NCI-H82 (cell line): Measurements from ENCODE around the gene AGMAT.

ENCODE experiments used
- DNase-seq: peaks from one replicate; lab custom pipeline; 2025; lab: John Stamatoyannopoulos, UW

The AGMAT gene, protein sequence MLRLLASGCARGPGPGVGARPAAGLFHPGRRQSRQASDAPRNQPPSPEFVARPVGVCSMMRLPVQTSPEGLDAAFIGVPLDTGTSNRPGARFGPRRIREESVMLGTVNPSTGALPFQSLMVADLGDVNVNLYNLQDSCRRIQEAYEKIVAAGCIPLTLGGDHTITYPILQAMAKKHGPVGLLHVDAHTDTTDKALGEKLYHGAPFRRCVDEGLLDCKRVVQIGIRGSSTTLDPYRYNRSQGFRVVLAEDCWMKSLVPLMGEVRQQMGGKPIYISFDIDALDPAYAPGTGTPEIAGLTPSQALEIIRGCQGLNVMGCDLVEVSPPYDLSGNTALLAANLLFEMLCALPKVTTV

DNA sequence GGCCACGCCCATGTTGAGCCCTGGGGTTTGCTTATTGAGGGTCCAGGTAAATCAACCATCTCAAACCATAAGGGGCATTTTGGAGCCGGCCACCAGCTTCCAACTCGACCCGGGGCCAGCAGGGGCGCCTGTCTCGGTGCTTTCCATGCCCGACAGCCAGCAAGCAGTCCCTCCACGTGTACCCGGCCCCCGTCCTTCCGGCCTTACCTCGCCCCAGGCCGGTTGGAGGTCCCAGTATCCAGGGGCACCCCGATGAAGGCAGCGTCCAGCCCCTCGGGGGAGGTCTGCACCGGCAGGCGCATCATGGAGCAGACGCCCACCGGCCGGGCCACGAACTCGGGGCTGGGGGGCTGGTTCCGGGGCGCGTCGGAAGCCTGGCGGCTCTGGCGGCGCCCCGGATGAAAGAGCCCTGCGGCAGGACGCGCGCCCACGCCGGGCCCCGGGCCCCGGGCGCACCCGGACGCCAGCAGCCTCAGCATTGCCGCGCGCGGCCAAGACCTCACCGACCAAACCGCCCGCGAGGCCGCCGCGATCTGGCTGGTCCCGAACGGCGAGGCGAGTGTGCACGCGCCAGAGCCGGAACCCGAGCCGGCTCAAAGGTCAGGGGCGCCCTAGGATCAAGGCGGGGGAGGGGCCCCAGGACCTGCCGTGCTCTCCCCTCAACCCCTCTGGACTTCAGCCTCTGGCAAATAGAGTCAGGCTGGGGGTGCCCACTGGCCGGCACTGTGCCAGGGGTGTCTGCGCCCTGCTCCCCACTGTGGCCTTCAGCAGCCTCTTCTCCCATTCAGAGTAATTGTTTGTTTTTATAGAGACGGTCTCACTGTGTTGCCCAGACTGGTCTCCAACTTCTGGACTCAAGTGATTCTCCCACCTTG is at the start of gene AGMAT:
Gene AGMAT (minus strand): TSS at position 563 of the 875 bp plus-strand sequence. CDS start 84 bp downstream, at position 479.
- DNase-seq, result no peak

DNA sequence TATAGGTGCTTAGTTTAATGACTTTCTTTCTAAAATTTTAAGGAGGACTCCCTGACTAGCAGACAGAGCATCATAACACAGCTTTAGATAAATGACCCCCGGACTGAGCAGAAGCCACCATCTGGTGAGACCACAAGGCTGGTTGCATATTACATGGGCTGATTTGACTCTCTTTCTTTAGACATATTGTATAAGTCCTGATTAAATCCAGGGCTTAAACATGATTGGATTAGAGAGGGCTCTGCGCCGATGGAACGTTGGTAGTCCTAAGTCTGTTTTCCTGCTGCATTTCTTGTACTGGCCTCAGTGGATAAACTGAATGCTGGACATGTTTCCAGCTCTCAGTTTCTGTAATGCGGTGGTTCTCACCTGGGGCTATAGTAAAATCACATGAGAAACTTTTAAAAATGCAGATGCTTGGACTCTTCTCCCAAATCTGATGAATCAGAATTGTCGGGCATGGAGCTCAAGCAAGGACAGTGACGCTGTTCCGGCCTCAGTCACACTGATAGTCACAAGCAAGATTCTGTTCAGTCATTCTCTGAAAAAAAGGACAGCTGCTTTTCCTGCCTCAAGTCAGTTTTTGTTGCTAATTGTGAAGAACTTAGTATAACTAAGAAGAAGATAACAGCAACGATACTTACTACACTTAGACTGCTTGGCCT is 49.0 kb upstream of the AGMAT start:
- DNase-seq, result peak; percentile 99

DNA sequence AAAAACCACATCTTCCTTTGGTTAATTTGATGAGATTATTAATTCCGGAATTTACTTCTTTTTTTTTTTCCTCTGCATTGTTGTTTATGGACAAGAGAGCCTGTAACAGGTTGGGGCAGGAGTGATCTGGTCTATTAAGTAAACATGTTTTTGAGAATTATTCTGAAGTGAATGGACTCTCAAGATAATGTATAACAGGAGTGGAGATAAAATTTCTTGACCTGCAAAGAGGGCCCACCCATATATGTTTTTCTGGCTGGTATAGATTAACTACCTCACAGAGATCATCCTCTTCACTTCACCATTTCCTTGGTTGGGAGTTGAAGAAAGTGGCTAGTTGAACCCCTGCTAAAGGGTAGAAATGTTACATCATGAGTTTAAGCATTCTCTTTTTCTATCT is 43.2 kb upstream of the AGMAT start:
- no peak for DNase-seq

DNA sequence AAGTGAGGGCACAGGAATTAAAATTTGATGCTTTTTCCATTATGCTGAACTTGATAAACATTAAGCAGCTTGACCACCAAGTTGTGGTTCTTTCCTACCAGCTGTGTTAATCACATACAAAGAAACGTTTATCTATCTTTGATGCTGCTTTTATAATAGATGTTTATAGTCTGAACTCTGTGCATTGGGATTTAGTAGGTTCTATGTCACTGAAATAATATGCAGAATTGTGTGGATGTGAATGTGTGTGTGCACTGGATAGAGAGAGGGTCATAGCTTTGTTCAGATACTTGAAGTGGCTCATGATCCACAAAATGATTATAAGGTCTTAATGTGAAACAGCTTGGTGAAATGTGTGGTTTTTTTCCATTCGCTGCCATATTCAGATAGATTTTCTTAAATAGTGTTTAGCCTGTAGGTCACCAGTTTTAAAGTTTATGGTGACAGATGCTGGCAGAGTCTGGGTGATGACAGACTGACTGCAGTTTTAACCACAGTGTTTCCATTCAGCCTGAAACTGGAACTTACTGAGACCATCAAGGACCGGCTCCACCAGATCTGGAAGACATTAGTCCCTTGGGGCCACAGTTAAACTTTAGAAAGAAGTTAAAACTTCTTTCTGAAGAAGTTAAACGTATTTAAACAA is 42.6 kb upstream of the AGMAT start:
- no peak for DNase-seq

DNA sequence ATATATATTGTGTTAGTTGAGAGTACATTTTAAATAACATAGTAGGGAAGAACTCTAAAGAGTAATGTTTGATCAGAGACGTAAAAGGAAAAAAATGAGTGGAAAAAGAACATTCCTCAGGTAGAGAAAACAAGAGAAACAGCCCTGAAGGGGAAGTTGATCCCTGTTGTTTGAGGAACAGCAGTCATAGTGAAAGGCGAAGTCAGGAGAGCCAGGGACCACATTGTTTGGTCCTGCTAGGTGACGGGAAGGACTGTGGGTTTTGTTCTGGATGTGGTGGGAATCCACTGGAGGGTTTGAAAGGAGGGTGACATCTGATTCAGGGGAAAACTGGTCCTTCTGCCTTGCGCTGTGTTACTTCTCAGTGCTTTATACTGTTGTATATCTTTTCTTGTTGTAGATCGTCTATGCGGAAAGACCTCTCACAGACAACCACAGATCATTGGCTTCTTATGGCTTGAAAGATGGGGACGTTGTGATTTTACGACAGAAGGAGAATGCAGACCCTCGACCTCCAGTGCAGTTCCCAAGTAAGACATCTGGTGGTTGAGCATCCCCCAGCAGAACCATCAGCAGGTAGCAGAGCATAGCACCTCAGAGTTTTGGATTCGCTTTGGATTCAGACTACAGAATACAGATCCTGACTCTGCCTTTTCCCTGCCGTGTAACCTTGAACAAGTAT is 41.6 kb upstream of the AGMAT start:
- DNase-seq, result no peak

DNA sequence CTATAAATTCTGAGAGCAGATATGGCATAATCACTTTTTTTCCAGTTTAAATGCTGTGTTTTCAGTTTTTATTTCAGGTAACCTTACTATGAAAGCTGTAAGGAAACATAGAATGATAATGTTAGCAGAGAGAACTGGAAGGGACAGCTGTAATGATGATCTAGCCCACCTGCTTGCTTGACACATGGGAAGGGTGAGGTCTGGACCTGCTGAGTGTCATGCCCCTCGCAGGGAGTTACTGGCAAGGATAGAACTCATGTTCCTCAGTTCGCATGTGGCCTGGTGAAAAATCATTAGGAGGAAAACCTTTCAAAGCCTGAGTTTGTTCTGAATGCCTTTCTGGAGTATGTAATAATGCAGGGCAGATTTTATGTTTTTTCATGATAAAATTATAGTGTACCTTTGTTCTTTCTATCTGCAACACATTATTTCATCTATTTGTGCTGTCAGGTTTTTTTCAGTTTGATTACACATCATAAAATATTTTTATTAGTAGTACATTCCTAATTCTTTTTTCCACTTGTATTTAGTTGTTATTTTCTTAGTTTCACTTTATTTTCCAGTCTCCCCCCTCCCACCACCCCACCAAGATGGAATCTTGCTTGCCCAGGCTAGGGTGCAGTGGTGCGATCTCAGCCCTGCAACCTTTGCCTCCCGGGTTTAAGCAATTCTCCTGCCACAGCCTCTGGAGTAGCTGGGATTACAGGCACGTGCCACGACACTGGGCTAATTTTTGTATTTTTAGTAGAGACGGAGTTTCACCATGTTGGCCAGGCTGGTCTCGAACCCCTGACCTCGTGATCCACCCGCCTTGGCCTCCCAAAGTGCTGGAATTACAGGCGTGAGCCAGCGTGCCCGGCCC is 40.4 kb upstream of the AGMAT start:
- DNase-seq, result no peak

DNA sequence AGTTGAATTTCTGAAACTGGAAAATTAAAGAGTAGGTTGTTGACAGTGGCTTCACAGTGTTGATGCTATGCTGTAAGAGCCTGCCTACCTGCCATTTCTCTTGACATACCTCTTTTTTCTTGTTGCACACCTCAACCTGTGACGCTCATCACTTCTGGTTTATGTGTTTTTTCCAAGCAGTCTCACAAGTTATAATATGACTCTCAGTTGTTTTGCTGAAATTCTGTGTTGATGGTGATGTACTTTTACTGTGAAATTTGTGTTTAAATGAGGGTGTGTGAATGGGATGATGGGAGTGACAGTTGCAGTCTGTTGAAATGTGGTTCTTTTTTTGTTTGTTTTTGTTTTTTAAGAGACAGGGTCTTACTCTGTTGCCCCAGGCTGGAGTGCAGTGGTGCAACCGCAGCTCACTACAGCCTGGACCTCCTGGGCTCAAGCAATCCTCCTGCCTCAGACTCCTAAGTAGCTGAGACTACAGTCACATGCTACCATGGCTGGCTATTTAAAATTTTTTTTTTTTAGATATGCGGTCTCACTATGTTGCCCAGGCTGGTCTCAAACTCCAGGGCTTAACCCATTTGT is 39.4 kb upstream of the AGMAT start:
- DNase-seq, result no peak

DNA sequence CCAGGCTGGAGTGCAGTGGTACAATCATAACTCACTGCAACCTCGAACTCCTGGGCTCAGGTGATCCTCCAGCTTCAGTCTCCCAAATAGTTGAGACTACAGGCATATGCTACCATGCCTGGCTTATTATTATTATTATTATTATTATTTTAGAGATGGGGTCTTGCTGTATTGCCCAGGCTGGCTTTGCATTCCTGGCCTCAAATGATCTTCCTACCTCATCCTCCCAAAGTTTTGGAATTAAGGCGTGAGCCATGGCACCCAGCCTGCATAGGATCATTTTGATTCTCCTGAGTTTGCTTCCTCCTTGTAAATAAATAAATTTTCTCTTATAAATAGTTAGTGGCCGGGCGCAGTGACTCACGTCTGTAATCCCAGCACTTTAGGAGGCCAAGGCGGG is 38.6 kb upstream of the AGMAT start:
- DNase-seq, result no peak

DNA sequence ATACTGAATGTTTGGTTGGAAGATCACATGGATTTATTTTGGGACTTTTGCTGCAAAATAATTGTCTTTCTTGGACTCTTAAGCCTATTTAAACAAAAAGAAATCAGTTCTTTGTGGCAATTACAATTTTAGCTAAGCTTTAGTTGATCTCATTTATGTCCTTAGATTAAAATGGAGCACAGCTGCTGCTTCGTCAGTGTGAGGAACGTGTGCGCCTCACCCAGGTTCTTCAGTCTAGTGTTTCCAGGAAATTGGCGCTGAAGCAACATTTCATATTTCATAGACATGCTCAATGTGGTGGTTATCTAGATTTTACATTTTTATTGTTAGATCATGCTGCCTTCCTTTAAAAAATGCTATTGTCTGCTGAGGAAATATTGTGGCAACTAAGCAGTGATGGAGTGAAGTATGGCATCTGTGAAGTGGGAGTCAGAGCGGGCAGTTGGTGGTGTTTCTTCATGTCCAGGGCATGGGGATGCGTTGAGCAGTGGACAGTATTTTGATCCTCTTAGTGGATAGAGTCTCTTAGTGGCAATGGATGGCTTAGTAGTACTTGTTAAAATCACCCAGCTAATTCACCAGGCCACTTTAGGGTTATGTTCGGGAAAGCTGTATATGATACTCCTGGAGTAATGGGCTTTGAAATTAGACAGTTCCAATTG is 38.0 kb upstream of the AGMAT start:
- peak; percentile 90 for DNase-seq

DNA sequence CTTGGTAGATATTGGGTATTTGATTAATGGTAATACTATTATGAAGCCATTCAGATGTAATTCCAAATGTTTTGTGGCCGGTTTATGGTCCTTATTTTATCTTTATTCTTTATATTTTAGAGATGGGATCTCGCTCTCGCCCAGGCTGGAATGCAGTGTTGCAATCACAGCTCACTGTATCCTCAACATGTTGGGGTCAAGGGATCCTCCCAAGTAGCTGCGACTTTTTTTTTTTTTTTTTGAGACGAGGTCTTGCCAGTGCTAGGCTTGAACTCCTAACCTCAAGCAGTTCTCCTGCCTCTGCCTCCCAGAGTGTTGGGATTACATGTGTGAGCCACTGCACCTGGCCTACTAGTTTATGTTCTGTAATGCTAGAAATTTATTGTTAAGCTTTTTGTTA is 37.1 kb upstream of the AGMAT start:
- peak; percentile 47 for DNase-seq

DNA sequence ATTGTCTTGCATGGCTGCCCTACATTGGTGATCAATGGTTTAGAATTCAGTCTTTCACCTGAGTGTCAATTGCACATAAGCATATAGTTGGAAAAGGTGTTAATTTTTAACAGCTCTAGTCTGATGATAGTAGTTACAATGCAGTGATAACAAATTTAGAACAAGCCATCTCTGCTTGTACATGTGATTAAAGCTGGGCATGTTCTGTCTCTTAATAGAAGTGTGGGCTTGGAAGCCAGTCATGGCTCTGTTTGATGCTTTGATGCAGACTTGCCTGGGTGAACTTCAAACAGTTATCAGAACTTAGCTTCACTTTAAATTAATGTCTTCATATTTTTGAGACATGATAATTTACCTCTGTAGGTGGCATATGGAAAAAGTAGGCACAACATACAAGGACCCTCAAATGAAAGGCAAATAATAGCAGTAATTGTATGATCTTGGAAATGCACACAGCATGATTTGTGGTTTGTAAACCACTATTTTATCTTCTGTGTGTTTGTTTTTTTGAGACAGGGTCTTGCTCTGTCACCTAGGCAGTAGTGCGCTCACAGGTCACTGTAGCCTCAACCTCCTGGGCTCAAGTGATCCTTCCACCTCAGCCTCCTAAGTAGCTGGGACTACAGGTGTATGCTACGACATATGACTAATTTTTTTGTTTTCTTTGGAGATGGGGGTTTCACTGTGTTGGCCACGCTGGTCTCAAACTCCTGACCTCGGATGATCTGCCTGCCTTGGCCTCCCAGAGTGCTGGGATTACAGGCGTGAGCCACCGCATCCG is 36.2 kb upstream of the AGMAT start:
- DNase-seq, result no peak

DNA sequence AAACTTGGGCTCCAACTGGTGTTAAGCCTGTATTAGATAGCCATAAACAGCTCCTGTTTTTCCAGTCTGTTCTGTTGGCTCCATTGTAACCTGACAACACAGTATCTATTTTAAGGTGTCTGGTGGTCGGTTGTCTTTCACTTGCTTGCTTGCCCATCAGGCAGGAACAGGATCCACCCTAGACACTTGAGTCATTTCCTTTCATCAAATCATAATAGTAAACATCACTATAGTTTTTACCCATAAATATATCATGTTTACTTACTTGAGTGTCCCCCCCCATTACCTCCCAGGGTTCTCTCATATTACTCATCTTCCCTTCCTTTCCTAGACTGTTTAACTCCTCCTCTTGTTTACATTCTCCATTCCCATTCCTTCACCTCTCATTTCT is 35.3 kb upstream of the AGMAT start:
- peak; percentile 37 for DNase-seq

DNA sequence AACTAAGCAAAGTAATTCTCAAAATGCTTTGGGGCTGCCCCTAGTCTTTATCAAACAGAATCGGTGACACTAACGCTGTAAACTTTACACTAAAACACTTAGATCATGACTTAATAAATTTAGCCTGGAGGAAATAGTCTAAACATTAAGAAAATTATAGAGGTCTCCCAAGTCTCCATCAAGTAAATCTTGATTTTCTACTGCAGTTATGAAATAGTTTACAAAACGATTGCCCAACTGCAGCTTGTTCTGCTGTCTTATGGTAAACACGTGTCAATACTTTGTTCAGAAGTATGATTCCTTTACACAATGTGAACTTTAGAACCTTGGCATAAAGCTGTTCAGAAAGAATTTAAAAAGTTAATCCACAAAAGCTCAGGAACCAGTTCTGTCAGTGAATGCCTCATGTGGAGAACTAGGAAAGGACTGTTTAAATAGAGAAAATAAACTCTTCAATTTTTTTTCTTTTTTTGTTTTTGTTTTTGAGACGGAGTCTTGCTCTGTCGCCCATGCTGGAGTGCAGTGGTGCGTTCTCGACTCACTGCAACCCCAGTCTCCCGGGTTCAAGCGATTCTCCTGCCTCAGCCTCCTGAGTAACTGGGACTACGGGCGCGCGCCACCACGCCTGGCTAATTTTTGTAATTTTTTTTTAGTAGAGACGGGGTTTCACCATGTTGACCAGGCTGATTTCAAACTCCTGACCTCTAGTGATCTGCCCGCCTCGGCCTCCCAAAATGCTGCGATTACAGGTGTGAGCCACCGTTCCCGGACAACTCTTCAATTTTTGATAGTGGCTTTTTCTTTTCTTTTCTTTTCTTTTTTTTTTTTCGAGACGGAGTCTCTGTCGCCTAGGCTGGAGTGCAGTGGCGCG is 34.0 kb upstream of the AGMAT start:
- no peak for DNase-seq

DNA sequence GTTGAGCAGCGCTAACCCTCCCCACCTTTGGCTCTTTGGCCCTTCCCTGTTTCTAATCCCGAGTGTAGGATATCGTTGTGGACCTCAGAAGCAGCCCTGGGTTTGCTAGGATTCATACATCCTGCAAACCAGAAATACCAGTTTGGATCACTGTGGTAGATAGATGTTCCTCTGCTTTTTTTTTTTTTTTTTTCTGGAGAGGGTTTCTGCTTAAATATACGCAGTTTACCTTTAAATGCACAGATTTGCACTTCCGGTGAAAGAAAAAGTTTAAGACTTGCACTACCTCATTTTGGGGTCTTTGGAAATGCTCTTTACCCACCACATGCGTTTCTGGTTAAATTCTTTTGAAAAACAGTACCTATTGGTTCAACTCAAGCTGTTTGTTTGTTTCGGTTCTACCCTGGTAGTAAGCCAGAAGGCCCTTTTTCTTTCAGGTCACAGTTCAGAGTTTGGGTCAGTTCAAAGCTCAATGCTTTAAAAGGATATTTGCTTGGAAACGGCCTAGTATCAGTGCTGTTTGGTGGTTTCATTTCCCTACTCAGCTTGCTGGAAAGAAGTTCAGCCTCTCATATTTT is 33.3 kb upstream of the AGMAT start:
- DNase-seq, result peak; percentile 75

DNA sequence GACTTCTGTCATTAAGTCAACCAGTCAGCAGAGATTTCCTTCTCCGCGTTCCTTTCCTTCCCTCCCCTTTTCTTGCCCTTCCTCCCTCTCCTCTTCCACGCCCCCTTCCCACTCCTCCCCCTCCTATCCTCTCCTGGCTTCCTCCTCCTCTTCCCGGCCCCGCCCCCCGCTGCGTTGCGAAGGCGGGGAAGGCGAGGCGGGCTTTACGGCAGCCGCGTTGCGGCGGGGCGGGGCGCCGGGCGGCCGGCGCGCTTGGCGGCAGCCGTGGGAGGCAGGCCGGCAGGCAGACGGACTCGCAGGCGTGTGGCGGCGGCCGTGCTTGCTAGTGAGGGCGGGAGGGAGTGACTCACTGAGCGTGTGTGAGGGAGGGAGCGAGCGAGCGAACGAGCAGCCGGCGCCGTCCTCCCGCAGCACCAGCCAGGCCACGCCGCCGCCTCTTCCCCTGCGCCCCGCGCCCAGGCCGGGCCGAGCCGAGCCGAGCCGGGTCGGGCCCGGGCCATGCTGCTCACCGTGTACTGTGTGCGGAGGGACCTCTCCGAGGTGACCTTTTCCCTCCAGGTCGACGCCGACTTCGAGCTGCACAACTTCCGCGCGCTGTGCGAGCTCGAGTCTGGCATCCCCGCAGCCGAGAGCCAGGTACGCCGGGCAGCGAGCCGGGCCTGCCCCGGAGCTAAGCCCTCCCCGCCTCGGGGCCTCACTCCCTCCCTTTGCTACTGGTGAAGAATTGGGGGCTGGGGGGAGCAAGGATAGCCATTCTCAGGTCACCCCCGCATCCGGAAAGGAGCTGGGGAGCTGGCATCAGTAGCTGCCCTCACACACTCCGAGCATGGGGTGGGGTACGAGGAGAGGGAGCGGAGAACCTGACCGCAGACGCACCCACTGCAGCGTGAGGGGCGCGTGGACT is 32.6 kb upstream of the AGMAT start, which contains the start of gene DDI2:
Gene DDI2 (plus strand): TSS at position 286 of the 904 bp plus-strand sequence. CDS start 213 bp downstream, at position 499.
- peak; percentile 100 for DNase-seq
